Hepatocyte (in vitro differentiated cells): ENCODE measurements around the gene CNTNAP2.

Experiments used
- EZH2 ChIP-seq: fragments of 200-600 bp; sonication (generic); IDR thresholded peaks from 2 replicates; pipeline ENCODE4 v1.6.1; 2016; ENCODE audit warnings: antibody characterized with exemption, mild to moderate bottlenecking, borderline replicate concordance
- EZH2phosphoT487 ChIP-seq: fragments of 200-600 bp; sonication (generic); IDR thresholded peaks from one replicate; pipeline ENCODE4 v1.6.1; 2018; ENCODE audit warnings: antibody characterized with exemption, mild to moderate bottlenecking, low read depth, moderate library complexity; ENCODE audit not compliant: unreplicated experiment, severe bottlenecking
- TF ChIP-seq, protein P1 (sequence below): fragments of 200-600 bp; sonication (generic); IDR thresholded peaks from 2 replicates; pipeline ENCODE4 v1.5.1; 2016; ENCODE audit warnings: antibody characterized with exemption, mild to moderate bottlenecking; ENCODE audit not compliant: poor library complexity

DNA sequence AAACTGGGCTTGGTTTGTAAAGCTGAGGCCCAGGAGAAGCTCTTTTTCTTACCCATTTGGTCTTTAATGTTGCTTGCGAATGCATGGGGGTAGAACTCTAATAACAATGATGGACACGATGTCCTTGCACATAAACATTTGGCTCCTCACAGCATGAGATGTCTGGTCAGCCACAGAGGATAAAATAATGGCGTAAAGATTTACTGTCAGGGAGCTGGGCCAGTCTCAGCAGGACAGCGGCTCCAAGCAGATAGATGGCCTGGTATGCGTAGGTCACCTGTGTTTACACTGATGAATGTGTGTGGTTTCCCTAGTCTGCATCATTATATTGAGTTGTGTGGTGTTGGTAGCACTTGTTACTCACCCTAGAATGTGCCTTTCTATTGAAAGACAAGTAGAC, 537.4 kb downstream of the CNTNAP2 start:
- TF ChIP-seq, protein P1, sequence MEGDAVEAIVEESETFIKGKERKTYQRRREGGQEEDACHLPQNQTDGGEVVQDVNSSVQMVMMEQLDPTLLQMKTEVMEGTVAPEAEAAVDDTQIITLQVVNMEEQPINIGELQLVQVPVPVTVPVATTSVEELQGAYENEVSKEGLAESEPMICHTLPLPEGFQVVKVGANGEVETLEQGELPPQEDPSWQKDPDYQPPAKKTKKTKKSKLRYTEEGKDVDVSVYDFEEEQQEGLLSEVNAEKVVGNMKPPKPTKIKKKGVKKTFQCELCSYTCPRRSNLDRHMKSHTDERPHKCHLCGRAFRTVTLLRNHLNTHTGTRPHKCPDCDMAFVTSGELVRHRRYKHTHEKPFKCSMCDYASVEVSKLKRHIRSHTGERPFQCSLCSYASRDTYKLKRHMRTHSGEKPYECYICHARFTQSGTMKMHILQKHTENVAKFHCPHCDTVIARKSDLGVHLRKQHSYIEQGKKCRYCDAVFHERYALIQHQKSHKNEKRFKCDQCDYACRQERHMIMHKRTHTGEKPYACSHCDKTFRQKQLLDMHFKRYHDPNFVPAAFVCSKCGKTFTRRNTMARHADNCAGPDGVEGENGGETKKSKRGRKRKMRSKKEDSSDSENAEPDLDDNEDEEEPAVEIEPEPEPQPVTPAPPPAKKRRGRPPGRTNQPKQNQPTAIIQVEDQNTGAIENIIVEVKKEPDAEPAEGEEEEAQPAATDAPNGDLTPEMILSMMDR = no peak
- TF ChIP-seq EZH2 = no peak
- no peak for TF ChIP-seq EZH2phosphoT487
